ENCODE measurements around the gene PNKD. TPM values are rescaled to one million over a fixed set of nuclear protein-coding genes. Genes with fewer than 3 reads are reported as not detected.
"Not testable (repeated sequence)": the region's sequence is repeated elsewhere in the genome, so short reads cannot be mapped to it uniquely, and the experiment has no call there.

Gene PNKD
- total RNA-seq, 2 donors from 2014 or later, result 21.1 to 31.2 TPM

- H3K9me3 ChIP-seq (ENCODE audit: control insufficient read depth, low read length, poor library complexity, severe bottlenecking), result no peaks in the 10 kb centered on the region
- Mint-ChIP-seq H3K4me3 (peak overlapping the region; percentile 95), H3K27me3 (no peaks in the 10 kb centered on the region), H3K4me1 (peaks cover 38% of the 10 kb centered on the region), H3K36me3 (ENCODE audit: low read depth) (peaks cover 7% of the 10 kb centered on the region), H3K27ac (peak overlapping the region; percentile 90)
- DNase-seq, result no peak
- no peak for ATAC-seq
Observed at GRCh38 chr2:218271865-218272530, 1.7 kb downstream of the PNKD start.

GRCh38 chr2:218272531-218273212 lies 2.4 kb downstream of the PNKD start:
- Mint-ChIP-seq H3K36me3 (ENCODE audit: low read depth) (peaks cover 13% of the 10 kb centered on the region), H3K27ac (peak overlapping the region; percentile 90), H3K4me3 (no peak overlapping the region), H3K4me1 (peaks cover 36% of the 10 kb centered on the region), H3K27me3 (no peaks in the 10 kb centered on the region)
- DNase-seq (peak; percentile 54 to 69 (median 63)), ATAC-seq (peak; percentile 13)
- no peaks in the 10 kb centered on the region for H3K9me3 ChIP-seq (ENCODE audit: control insufficient read depth, low read length, poor library complexity, severe bottlenecking)

- not testable (repeated sequence) for H3K4me3 Mint-ChIP-seq; ATAC-seq; DNase-seq; H3K27me3 Mint-ChIP-seq; H3K9me3 ChIP-seq (ENCODE audit: control insufficient read depth, low read length, poor library complexity, severe bottlenecking)
- Mint-ChIP-seq H3K4me1 (peaks cover 36% of the 10 kb centered on the region), H3K27ac (peak overlapping the region; percentile 43), H3K36me3 (ENCODE audit: low read depth) (peaks cover 13% of the 10 kb centered on the region)
Observed at GRCh38 chr2:218273214-218273907, 3.0 kb downstream of the PNKD start.

- ATAC-seq, result no peak
Observed at GRCh38 chr2:218273908-218274249, 3.6 kb downstream of the PNKD start.

GRCh38 chr2:218274586-218274985 lies 4.3 kb downstream of the PNKD start:
- H3K36me3 Mint-ChIP-seq (ENCODE audit: low read depth), result peaks cover 13% of the 10 kb centered on the region
- DNase-seq, result no peak
- H3K4me3 Mint-ChIP-seq, result no peak overlapping the region
- no peaks in the 10 kb centered on the region for H3K9me3 ChIP-seq (ENCODE audit: control insufficient read depth, low read length, poor library complexity, severe bottlenecking)
- ATAC-seq, result no peak
- peaks cover 31% of the 10 kb centered on the region for H3K4me1 Mint-ChIP-seq
- peak overlapping the region; percentile 53 for H3K27ac Mint-ChIP-seq
- no peaks in the 10 kb centered on the region for H3K27me3 Mint-ChIP-seq

More at GRCh38 chr2:218273908-218274249, 3.6 kb downstream of the PNKD start:
- H3K36me3 Mint-ChIP-seq (ENCODE audit: low read depth), result peaks cover 13% of the 10 kb centered on the region
- no peak for DNase-seq
- peak overlapping the region; percentile 43 for H3K27ac Mint-ChIP-seq
- no peaks in the 10 kb centered on the region for H3K9me3 ChIP-seq (ENCODE audit: control insufficient read depth, low read length, poor library complexity, severe bottlenecking)
- H3K27me3 Mint-ChIP-seq, result no peaks in the 10 kb centered on the region
- peaks cover 36% of the 10 kb centered on the region for H3K4me1 Mint-ChIP-seq
- no peak overlapping the region for H3K4me3 Mint-ChIP-seq

GRCh38 chr2:218275371-218276072 lies 5.2 kb downstream of the PNKD start:
- no peak for ATAC-seq
- H3K27me3 Mint-ChIP-seq, result no peaks in the 10 kb centered on the region
- no peaks in the 10 kb centered on the region for H3K9me3 ChIP-seq (ENCODE audit: control insufficient read depth, low read length, poor library complexity, severe bottlenecking)
- H3K27ac Mint-ChIP-seq, result peak overlapping the region; percentile 77
- H3K36me3 Mint-ChIP-seq (ENCODE audit: low read depth), result peaks cover 13% of the 10 kb centered on the region
- no peak for DNase-seq
- H3K4me3 Mint-ChIP-seq, result no peak overlapping the region
- H3K4me1 Mint-ChIP-seq, result peaks cover 33% of the 10 kb centered on the region

- H3K4me1 Mint-ChIP-seq, result peaks cover 23% of the 10 kb centered on the region
- no peaks in the 10 kb centered on the region for H3K27me3 Mint-ChIP-seq
- no peak for DNase-seq
- H3K36me3 Mint-ChIP-seq (ENCODE audit: low read depth), result peaks cover 16% of the 10 kb centered on the region
- H3K4me3 Mint-ChIP-seq, result no peak overlapping the region
- H3K27ac Mint-ChIP-seq, result peak overlapping the region; percentile 77
- H3K9me3 ChIP-seq (ENCODE audit: control insufficient read depth, low read length, poor library complexity, severe bottlenecking), result no peaks in the 10 kb centered on the region
- ATAC-seq, result no peak
Observed at GRCh38 chr2:218276986-218277755, 6.9 kb downstream of the PNKD start.

GRCh38 chr2:218277921-218278320 lies 7.6 kb downstream of the PNKD start:
- H3K27ac Mint-ChIP-seq, result peak overlapping the region; percentile 77
- H3K36me3 Mint-ChIP-seq (ENCODE audit: low read depth), result peaks cover 16% of the 10 kb centered on the region
- no peak for ATAC-seq
- peaks cover 22% of the 10 kb centered on the region for H3K4me1 Mint-ChIP-seq
- H3K4me3 Mint-ChIP-seq, result no peak overlapping the region
- no peaks in the 10 kb centered on the region for H3K27me3 Mint-ChIP-seq
- DNase-seq, result no peak
- H3K9me3 ChIP-seq (ENCODE audit: control insufficient read depth, low read length, poor library complexity, severe bottlenecking), result no peaks in the 10 kb centered on the region

GRCh38 chr2:218278531-218279360 lies 8.4 kb downstream of the PNKD start:
- ATAC-seq (no peak), DNase-seq (no peak)
- Mint-ChIP-seq H3K27ac (peak overlapping the region; percentile 8), H3K36me3 (ENCODE audit: low read depth) (peaks cover 16% of the 10 kb centered on the region), H3K4me3 (no peak overlapping the region), H3K4me1 (peaks cover 25% of the 10 kb centered on the region), H3K27me3 (no peaks in the 10 kb centered on the region)
- H3K9me3 ChIP-seq (ENCODE audit: control insufficient read depth, low read length, poor library complexity, severe bottlenecking), result no peaks in the 10 kb centered on the region

GRCh38 chr2:218280260-218280870 lies 10.0 kb downstream of the PNKD start:
- ATAC-seq, result no peak
- Mint-ChIP-seq H3K4me1 (peaks cover 35% of the 10 kb centered on the region), H3K27ac (peak overlapping the region; percentile 92), H3K36me3 (ENCODE audit: low read depth) (peaks cover 14% of the 10 kb centered on the region), H3K27me3 (no peaks in the 10 kb centered on the region), H3K4me3 (no peak overlapping the region)
- DNase-seq, result no peak
- H3K9me3 ChIP-seq (ENCODE audit: control insufficient read depth, low read length, poor library complexity, severe bottlenecking), result no peaks in the 10 kb centered on the region

GRCh38 chr2:218281449-218281848 lies 11.1 kb downstream of the PNKD start:
- Mint-ChIP-seq H3K27ac (peak overlapping the region; percentile 76), H3K4me3 (no peak overlapping the region), H3K4me1 (peaks cover 44% of the 10 kb centered on the region), H3K27me3 (no peaks in the 10 kb centered on the region), H3K36me3 (ENCODE audit: low read depth) (peaks cover 14% of the 10 kb centered on the region)
- no peaks in the 10 kb centered on the region for H3K9me3 ChIP-seq (ENCODE audit: control insufficient read depth, low read length, poor library complexity, severe bottlenecking)
- DNase-seq (no peak), ATAC-seq (no peak)
